Measurements from ENCODE around the gene GLRX. TPM values are rescaled to one million over a fixed set of nuclear protein-coding genes. Genes with fewer than 3 reads are reported as not detected.
"Not testable (repeated sequence)": the region's sequence is repeated elsewhere in the genome, so short reads cannot be mapped to it uniquely, and the experiment has no call there.

GLRX gene
- total RNA-seq, 1 donor from 2014 or later = 139 TPM

DNA sequence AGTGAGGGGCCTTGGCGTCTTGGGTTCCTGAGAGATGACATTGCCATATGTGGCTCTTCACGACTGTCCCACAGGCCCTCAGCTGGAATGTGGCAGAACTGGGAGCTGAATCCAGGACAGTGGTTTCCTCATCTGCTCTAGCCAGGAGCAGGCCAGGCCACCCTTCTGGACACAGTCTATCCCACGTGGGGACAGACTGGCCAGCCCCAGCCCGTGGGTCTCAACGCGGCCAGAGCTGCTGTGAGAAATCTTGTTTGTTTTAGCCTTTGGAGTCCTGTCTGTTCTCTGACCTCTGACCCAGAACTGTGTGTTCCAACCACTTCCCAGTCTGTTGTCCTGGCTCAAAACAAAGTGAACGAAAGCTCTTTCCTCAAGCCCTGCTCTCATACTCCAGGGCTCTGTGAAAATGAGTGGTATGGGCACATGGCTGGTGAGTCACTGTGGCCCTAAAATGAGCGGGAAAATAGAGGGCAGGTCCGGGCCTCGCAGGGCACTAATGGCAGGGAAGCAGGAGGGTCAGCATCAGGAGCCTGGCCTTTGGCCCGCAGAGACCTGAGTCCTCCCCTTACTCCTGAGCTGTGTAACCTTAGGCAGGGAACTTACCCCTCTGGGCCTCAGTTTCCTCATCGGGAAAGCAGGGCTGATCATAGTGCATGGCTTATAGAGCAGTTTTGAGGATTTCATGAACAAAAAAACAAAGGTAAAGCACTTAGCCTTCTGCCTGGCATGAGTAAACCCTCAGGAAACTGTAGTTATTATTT lies 34.8 kb upstream of the GLRX start:
- TF ChIP-seq, protein P1, sequence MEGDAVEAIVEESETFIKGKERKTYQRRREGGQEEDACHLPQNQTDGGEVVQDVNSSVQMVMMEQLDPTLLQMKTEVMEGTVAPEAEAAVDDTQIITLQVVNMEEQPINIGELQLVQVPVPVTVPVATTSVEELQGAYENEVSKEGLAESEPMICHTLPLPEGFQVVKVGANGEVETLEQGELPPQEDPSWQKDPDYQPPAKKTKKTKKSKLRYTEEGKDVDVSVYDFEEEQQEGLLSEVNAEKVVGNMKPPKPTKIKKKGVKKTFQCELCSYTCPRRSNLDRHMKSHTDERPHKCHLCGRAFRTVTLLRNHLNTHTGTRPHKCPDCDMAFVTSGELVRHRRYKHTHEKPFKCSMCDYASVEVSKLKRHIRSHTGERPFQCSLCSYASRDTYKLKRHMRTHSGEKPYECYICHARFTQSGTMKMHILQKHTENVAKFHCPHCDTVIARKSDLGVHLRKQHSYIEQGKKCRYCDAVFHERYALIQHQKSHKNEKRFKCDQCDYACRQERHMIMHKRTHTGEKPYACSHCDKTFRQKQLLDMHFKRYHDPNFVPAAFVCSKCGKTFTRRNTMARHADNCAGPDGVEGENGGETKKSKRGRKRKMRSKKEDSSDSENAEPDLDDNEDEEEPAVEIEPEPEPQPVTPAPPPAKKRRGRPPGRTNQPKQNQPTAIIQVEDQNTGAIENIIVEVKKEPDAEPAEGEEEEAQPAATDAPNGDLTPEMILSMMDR (IDR thresholded peaks at IDR 0.05; ENCODE audit: borderline replicate concordance) = no peak
- H3K27ac ChIP-seq (replicated peaks) = peak overlapping the region; percentile 96
- intact Hi-C loops (cut with micrococcal nuclease) = loop anchor here (5.0 to 10.0 kb wide), 2 partner anchors 480 to 747 kb away; no protein-coding TSS in a partner anchor
- peak; percentile 81 for DNase-seq
- no peaks in the 10 kb centered on the region for H3K27me3 ChIP-seq (ENCODE audit: low read depth)
- H3K9me3 ChIP-seq (replicated peaks) = no peaks in the 10 kb centered on the region
- H3K4me1 ChIP-seq = peaks cover 66% of the 10 kb centered on the region
- H3K4me3 ChIP-seq = no peak overlapping the region
- H3K36me3 ChIP-seq = no peaks in the 10 kb centered on the region

DNA sequence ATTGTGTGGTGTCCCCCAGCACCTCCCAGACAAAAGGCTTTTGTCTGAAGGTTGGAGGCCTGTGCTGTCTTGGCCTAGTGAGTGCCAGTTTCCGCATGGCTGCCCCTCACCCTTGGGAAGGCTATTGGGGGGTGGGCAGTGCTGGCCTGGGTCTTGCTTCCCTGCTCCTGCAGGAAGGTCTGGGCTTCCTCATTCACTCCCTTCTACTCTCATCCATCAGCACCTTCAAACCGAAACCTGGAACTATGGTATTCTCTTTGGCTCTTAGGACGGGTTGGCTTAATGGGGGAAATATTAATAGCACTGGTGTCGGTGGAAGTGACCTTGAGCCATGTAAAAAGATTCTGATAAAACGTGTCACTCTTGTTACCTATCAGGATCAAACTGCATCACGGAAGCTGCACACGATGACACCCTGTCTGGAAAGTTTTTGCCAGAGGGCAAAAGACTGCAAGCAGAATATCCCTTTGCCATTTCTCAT lies 34.0 kb upstream of the GLRX start:
- Histone ChIP-seq H3K4me1 (peaks cover 58% of the 10 kb centered on the region), H3K4me3 (no peak overlapping the region), H3K36me3 (no peaks in the 10 kb centered on the region), H3K27ac (replicated peaks) (peak overlapping the region; percentile 96), H3K9me3 (replicated peaks) (no peaks in the 10 kb centered on the region), H3K27me3 (ENCODE audit: low read depth) (no peaks in the 10 kb centered on the region)
- TF ChIP-seq, protein P1 (IDR thresholded peaks at IDR 0.05; ENCODE audit: borderline replicate concordance) = no peak
- no peak for DNase-seq
- intact Hi-C loops (cut with micrococcal nuclease) = loop anchor here (5.0 to 10.0 kb wide), 2 partner anchors 481 to 748 kb away; no protein-coding TSS in a partner anchor

DNA sequence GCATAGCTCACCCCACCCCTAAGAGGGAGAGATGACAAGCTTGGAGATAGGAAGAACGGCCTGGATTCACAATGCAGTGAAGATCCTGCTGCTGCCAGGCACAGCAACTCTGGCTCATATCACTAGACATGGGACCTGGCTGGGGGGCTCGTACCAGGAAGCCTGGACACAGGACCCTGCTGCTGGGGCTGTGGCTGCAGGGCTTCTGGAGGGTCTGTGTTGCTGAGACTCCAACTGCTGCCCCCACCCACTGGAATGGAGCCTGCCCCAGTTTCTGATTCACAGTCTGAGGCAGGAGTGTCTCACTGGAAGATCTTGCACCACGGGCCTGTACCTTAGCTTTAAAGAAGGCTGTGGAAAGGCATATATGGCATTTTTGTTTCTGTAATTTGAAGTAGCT lies 31.0 kb upstream of the GLRX start:
- Histone ChIP-seq H3K27me3 (ENCODE audit: low read depth) (no peaks in the 10 kb centered on the region), H3K27ac (replicated peaks) (peak overlapping the region; percentile 43), H3K4me1 (peaks cover 45% of the 10 kb centered on the region), H3K9me3 (replicated peaks) (no peaks in the 10 kb centered on the region), H3K36me3 (no peaks in the 10 kb centered on the region), H3K4me3 (no peak overlapping the region)
- TF ChIP-seq, protein P1 (IDR thresholded peaks at IDR 0.05; ENCODE audit: borderline replicate concordance) = no peak
- no peak for DNase-seq
- intact Hi-C loops (cut with micrococcal nuclease) = loop anchor here (10.0 kb wide), 1 partner anchor 751 kb away; no protein-coding TSS in a partner anchor

DNA sequence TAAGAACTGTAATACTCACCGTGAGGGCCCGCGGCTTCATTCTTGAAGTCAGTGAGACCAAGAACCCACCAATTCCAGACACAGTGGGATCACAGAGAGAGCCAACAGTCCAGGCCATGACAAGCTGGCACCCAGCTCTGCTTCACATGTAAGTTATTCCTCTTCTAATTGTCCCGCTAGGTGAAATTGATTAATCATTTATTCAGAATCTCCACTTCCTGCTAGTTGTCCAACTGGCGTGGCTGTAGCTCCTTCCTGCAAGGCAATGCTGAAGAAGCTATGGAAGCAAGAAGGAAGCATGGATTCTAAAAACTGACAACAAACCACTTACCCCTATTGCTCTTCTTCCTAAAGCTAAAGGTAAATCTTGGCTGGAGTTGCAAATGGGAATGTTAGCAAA lies 30.0 kb upstream of the GLRX start:
- Histone ChIP-seq H3K27me3 (ENCODE audit: low read depth) (no peaks in the 10 kb centered on the region), H3K4me1 (peaks cover 40% of the 10 kb centered on the region), H3K36me3 (no peaks in the 10 kb centered on the region), H3K27ac (replicated peaks) (no peak overlapping the region), H3K4me3 (no peak overlapping the region), H3K9me3 (replicated peaks) (no peaks in the 10 kb centered on the region)
- TF ChIP-seq, protein P1 (IDR thresholded peaks at IDR 0.05; ENCODE audit: borderline replicate concordance) = no peak
- intact Hi-C loops (cut with micrococcal nuclease) = loop anchor here (10.0 kb wide), 1 partner anchor 752 kb away; no protein-coding TSS in a partner anchor
- no peak for DNase-seq

DNA sequence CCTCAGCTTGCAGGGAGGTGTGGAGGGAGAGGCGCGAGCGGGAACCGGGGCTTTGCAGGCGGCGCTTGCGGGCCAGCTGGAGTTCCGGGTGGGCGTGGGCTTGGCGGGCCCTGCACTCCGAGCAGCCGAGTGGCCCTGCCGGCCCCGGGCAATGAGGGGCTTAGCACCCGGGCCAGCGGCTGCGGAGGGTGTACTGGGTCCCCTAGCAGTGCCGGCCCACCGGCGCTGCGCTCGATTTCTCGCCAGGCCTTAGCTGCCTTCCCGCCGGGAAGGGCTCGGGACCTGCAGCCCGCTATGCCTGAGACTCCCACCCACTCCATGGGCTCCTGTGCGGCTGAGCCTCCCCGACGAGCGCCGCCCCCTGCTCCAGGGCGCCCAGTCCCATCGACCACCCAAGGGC lies 28.6 kb upstream of the GLRX start:
- not testable (repeated sequence) for H3K4me3 ChIP-seq; H3K36me3 ChIP-seq; H3K9me3 ChIP-seq (replicated peaks); DNase-seq; H3K27ac ChIP-seq (replicated peaks); H3K27me3 ChIP-seq (ENCODE audit: low read depth)
- intact Hi-C loops (cut with micrococcal nuclease) = loop anchor here (10.0 kb wide), 1 partner anchor 754 kb away; no protein-coding TSS in a partner anchor
- H3K4me1 ChIP-seq = peaks cover 26% of the 10 kb centered on the region

DNA sequence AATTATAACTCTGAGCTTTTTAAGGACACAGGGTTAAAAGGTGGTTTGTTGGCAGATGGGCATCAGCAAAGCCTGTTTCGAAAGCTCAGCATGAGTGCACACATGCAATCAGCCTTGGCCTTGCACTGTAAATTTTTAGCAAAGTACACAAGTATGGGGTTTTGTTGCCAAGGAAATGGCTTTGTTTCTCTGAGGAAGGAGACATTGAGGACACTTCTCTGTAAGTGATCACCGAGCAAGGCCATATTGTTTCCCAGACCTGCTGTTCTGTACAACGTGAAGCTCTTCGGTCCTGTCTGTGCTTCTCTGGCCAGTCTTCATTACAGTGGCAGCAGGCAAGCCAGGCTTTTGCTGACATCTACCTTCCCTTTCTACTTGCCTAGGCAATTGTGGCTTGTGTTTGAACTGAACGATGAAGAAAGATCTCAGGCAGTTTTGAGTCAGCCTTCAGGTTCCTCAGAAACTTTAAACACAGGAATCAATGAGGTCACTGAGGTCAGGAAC lies 27.9 kb upstream of the GLRX start:
- H3K36me3 ChIP-seq = no peaks in the 10 kb centered on the region

More for the DNA sequence above, 27.9 kb upstream of the GLRX start:
- no peak for DNase-seq
- intact Hi-C loops (cut with micrococcal nuclease) = loop anchor here (10.0 kb wide), 1 partner anchor 754 kb away; no protein-coding TSS in a partner anchor
- Histone ChIP-seq H3K4me1 (peaks cover 19% of the 10 kb centered on the region), H3K4me3 (no peak overlapping the region), H3K27me3 (ENCODE audit: low read depth) (no peaks in the 10 kb centered on the region), H3K9me3 (replicated peaks) (no peaks in the 10 kb centered on the region), H3K27ac (replicated peaks) (peak overlapping the region; percentile 6)
- TF ChIP-seq, protein P1 (IDR thresholded peaks at IDR 0.05; ENCODE audit: borderline replicate concordance) = no peak
